ENCODE data around the gene TMIGD2.

DNA sequence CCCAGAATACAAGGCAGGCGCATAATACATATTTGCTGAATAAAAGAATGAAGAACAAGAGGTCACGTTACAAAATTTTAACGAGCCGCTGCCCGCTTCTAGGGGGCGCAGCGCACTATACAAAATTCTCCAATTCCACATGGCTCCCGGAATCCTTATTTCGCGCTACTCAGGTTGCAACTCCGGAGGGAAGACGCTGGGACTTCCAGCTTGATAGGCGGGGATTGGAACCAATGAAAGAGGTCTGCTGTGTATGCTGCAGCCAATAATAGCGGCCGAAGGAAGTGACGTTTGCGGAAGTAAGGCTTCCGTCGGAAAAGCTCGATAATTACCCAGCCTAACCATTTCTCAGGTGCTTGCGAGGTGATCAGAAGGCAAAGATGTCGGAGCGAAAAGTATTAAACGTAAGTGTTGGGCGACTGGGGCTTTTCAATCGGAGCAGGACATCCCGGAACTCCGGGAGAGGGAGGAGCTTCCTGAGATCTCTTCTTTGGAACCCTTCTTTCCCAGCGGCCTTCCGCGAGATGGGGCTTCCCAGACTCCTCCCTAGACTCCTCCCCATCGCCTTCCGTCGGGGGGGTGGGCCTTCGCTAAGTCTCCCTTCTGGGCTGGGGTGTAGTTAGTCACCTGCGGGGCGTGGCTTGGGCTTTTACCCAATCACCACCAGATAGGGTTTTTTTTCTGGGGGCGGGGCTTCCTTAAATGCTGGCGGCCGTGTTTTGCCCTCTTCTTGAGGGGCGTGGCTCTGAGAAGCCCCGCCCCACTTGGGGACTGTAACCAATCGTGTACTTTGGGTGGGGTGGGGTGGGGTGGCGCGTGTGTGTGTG is 55.2 kb downstream of the TMIGD2 start, which contains the start of gene YJU2:
- TF ChIP-seq, protein P1, sequence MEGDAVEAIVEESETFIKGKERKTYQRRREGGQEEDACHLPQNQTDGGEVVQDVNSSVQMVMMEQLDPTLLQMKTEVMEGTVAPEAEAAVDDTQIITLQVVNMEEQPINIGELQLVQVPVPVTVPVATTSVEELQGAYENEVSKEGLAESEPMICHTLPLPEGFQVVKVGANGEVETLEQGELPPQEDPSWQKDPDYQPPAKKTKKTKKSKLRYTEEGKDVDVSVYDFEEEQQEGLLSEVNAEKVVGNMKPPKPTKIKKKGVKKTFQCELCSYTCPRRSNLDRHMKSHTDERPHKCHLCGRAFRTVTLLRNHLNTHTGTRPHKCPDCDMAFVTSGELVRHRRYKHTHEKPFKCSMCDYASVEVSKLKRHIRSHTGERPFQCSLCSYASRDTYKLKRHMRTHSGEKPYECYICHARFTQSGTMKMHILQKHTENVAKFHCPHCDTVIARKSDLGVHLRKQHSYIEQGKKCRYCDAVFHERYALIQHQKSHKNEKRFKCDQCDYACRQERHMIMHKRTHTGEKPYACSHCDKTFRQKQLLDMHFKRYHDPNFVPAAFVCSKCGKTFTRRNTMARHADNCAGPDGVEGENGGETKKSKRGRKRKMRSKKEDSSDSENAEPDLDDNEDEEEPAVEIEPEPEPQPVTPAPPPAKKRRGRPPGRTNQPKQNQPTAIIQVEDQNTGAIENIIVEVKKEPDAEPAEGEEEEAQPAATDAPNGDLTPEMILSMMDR (IDR thresholded peaks at IDR 0.05): no peak; the same call in 1 of the 2 replicates
- TF ChIP-seq, protein P2, sequence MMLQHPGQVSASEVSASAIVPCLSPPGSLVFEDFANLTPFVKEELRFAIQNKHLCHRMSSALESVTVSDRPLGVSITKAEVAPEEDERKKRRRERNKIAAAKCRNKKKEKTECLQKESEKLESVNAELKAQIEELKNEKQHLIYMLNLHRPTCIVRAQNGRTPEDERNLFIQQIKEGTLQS (CRISPR knock-in tag; conservative IDR thresholded peaks at IDR 0.05): no peak
- no peak for TF ChIP-seq ZNF121 (CRISPR knock-in tag; IDR thresholded peaks at IDR 0.05)
- TF ChIP-seq, protein P3, sequence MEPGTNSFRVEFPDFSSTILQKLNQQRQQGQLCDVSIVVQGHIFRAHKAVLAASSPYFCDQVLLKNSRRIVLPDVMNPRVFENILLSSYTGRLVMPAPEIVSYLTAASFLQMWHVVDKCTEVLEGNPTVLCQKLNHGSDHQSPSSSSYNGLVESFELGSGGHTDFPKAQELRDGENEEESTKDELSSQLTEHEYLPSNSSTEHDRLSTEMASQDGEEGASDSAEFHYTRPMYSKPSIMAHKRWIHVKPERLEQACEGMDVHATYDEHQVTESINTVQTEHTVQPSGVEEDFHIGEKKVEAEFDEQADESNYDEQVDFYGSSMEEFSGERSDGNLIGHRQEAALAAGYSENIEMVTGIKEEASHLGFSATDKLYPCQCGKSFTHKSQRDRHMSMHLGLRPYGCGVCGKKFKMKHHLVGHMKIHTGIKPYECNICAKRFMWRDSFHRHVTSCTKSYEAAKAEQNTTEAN (CRISPR knock-in tag; IDR thresholded peaks at IDR 0.05): no peak
- no peak for TF ChIP-seq TEAD4 (CRISPR knock-in tag; IDR thresholded peaks at IDR 0.05)
